K562 (cell line): ENCODE data around the gene BRME1.

Source experiments
- ADNP ChIP-seq: fragments of 200-800 bp; sonication (Bioruptor generic); IDR thresholded peaks from 2 replicates; pipeline ENCODE4 v1.6.1; 2016; ENCODE audit warnings: missing genetic modification characterization, missing compliant biosample characterization
- FOS ChIP-seq: IDR thresholded peaks from 3 replicates; pipeline ENCODE4 v1.6.1; 2011; ENCODE audit not compliant: insufficient read length; ENCODE audit errors: extremely low read depth
- NCOR1 ChIP-seq: fragments of 450-650 bp; IDR thresholded peaks from 2 replicates; pipeline ENCODE4 v1.6.1; 2016; ENCODE audit warnings: mild to moderate bottlenecking, moderate library complexity
- PHF20 ChIP-seq: fragments of 450-650 bp; IDR thresholded peaks from 2 replicates; pipeline ENCODE4 v1.6.1; 2018; ENCODE audit not compliant: partially characterized antibody
- POLR2A ChIP-seq: fragments of 450-650 bp; conservative IDR thresholded peaks from 2 replicates; pipeline ENCODE4 v1.6.1; 2016
- SIN3A ChIP-seq, 2 experiments: fragments of 150-350 bp in 1 of 2; IDR thresholded peaks; 2 replicates each; pipeline ENCODE4 v1.6.1; 2011 to 2016; ENCODE audit warnings: borderline replicate concordance in 2 of 2, low read depth in 2 of 2, low read length in 2 of 2, mild to moderate bottlenecking in 2 of 2, moderate library complexity in 2 of 2; ENCODE audit not compliant: control insufficient read depth in 1 of 2
- SMAD1 ChIP-seq: fragments of 150-350 bp; IDR thresholded peaks from 2 replicates; pipeline ENCODE4 v1.6.1; 2014; ENCODE audit warnings: low read length, low read depth; ENCODE audit not compliant: partially characterized antibody
- SMC3 ChIP-seq: conservative IDR thresholded peaks from 2 replicates; pipeline ENCODE4 v1.6.1; 2011; ENCODE audit warnings: low read depth, low read length, improper control_type of control experiment; ENCODE audit not compliant: insufficient read depth
- SRSF3 ChIP-seq: fragments of 200-400 bp; formaldehyde crosslinking; IDR thresholded peaks from 2 replicates; pipeline ENCODE4 v1.6.1; 2016; ENCODE audit warnings: mild to moderate bottlenecking, low read length, moderate library complexity; ENCODE audit not compliant: insufficient read depth
- ZBTB7A ChIP-seq: IDR thresholded peaks from 2 replicates; pipeline ENCODE4 v1.6.1; 2011; ENCODE audit warnings: low read depth, mild to moderate bottlenecking, low read length, moderate library complexity, borderline replicate concordance; ENCODE audit not compliant: control insufficient read depth
- ZNF140 ChIP-seq: fragments of 250-450 bp; sonication (Bioruptor Pico); IDR thresholded peaks from 2 replicates; pipeline ENCODE4 v1.8.0; 2021; ENCODE audit warnings: moderate library complexity, mild to moderate bottlenecking, inconsistent platforms
- ZNF316 ChIP-seq: fragments of 450-650 bp; IDR thresholded peaks from 2 replicates; pipeline ENCODE4 v1.6.1; 2016
- TF ChIP-seq, protein P1 (sequence below), 3 experiments: IDR thresholded peaks in 2 of 3; conservative IDR thresholded peaks in 1 of 3; 2 replicates each; pipeline ENCODE4 v1.5.1; 2011 to 2012; ENCODE audit warnings: low read length in 3 of 3, mild to moderate bottlenecking in 3 of 3, control low read depth in 2 of 3, improper control_type of control experiment in 1 of 3, inconsistent platforms in 1 of 3, low read depth in 1 of 3, mixed read lengths in 1 of 3, moderate library complexity in 1 of 3; ENCODE audit not compliant: insufficient read depth in 2 of 3
- TF ChIP-seq, protein P2 (sequence below): fragments of 450-650 bp; formaldehyde crosslinking; IDR thresholded peaks from 2 replicates; pipeline ENCODE4 v1.4.0; 2022; ENCODE audit warnings: missing genetic modification characterization

DNA sequence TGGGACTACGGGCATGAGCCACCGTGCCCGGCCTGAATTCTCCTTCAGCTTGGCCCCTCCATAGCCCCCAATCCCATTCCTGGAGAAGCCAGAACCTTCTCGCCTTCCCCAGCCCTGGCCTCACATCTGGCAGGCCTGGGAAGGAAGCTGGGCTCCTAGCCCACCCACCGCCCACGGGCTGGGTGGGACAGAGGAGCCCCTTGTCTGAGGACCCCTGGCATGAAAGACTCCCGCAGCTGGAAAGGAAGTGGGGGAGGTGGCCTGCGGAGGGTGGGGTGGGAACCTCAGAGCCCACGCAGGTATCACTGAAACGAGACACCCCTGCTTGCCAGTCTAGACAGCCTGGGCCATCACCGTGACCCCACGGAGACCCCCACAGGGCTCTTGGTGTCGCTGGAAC lies 36.6 kb downstream of the BRME1 start:
- TF ChIP-seq ADNP (tag), result no peak
- TF ChIP-seq PHF20, result no peak
- no peak for TF ChIP-seq SRSF3
- no peak for TF ChIP-seq SMAD1
- TF ChIP-seq ZBTB7A, result no peak
- TF ChIP-seq NCOR1, result no peak
- TF ChIP-seq SIN3A (IDR thresholded peaks at IDR 0.05; ENCODE audit: borderline replicate concordance in 2 of 2, control insufficient read depth in 1 of 2, low read depth in 2 of 2, low read length in 2 of 2), result no peak
- TF ChIP-seq FOS, result no peak
- TF ChIP-seq, protein P1, sequence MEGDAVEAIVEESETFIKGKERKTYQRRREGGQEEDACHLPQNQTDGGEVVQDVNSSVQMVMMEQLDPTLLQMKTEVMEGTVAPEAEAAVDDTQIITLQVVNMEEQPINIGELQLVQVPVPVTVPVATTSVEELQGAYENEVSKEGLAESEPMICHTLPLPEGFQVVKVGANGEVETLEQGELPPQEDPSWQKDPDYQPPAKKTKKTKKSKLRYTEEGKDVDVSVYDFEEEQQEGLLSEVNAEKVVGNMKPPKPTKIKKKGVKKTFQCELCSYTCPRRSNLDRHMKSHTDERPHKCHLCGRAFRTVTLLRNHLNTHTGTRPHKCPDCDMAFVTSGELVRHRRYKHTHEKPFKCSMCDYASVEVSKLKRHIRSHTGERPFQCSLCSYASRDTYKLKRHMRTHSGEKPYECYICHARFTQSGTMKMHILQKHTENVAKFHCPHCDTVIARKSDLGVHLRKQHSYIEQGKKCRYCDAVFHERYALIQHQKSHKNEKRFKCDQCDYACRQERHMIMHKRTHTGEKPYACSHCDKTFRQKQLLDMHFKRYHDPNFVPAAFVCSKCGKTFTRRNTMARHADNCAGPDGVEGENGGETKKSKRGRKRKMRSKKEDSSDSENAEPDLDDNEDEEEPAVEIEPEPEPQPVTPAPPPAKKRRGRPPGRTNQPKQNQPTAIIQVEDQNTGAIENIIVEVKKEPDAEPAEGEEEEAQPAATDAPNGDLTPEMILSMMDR (IDR thresholded peaks at IDR 0.05 in 2 of 3, conservative IDR thresholded peaks at IDR 0.05 in 1 of 3; ENCODE audit: insufficient read depth in 2 of 3, low read depth in 1 of 3, low read length in 3 of 3), result no peak
- no peak for TF ChIP-seq ZNF140 (CRISPR knock-in tag)
- TF ChIP-seq, protein P2, sequence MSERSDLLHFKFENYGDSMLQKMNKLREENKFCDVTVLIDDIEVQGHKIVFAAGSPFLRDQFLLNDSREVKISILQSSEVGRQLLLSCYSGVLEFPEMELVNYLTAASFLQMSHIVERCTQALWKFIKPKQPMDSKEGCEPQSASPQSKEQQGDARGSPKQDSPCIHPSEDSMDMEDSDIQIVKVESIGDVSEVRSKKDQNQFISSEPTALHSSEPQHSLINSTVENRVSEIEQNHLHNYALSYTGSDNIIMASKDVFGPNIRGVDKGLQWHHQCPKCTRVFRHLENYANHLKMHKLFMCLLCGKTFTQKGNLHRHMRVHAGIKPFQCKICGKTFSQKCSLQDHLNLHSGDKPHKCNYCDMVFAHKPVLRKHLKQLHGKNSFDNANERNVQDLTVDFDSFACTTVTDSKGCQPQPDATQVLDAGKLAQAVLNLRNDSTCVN (CRISPR knock-in tag), result no peak
- TF ChIP-seq SMC3, result no peak
- TF ChIP-seq POLR2A, result no peak
- no peak for TF ChIP-seq ZNF316
